Measurements from ENCODE around the gene FIBP.

The FIBP gene

DNA sequence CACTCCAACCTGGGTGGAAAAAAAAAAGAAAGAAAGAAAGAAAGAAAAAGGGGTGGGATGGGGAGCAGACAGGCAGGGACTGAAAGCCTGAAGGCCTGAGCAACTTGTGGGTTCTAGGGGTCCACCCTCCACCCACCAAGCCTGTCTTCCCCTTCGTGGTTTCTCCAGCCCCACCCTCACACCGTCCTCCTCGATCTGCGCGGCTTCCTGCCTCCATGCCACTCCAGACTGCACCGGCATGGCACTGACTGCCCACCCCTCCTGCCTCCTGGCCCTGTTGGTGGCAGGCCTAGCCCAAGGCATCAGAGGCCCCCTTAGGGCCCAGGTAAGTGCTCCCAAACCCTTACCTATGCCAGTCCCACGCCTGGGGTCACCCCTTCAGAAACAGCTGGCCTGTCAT is 8.7 kb downstream of the FIBP start, which contains the start of gene CTSW:
Gene CTSW (plus strand): TSS at position 221 of the 400 bp plus-strand sequence. CDS start 18 bp downstream, at position 239.
- Histone ChIP-seq H3K9ac (ENCODE audit: low read length) (no peak within 1 kb of the TSS), H3K4me3 (ENCODE audit: low read depth, low read length) (no peak within 1 kb of the TSS)

DNA sequence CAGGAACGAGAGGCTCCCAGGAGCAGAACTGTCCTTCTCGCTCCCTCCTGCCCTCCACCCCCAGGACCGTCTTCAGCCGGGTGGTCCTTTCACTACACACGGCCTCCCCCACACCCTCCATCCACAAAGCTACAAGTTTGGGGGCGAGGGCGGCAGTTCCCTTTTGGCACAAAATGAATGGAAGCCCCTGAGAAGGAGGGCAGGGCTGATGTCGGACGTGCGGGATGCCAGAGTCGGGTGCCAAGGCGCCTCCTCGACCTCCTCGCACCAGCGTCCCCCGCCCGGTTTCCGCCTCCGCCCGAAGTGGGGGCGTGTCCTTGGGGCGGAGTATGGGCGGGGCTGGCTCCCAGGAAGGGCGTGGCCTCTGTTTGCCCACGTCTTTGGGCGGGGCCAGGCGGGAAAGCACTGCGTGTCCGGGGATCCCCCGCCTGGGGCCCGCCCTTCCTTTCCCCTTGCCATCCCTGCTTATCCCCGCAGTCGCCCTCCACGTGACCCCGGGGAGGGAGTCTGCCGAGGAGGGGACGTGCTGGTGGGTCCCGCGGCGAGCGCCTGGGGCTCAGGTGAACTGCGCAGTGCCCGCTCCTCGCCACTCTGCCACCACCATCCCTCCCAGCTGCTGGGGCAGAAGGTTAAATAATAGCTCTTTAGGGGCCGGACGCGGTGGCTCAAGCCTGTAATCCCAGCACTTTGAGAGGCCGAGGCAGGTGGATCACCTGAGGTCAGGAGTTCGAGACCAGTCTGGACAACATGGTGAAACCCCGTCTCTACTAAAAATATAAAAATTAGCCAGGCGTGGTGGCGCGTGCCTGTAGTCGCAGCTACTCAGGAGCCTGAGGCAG is 14.7 kb downstream of the FIBP start:
- 0 out of 2 replicates have a peak, but pooled peaks cover 2% of the 10 kb centered on the region for H3K27me3 ChIP-seq (ENCODE audit: control insufficient read depth, insufficient read depth, low read length)
- H3K9me3 ChIP-seq (ENCODE audit: control insufficient read depth, insufficient read depth, low read depth, low read length) = no peaks in the 10 kb centered on the region
- peak overlapping the region; percentile 71 for H3K4me3 ChIP-seq (ENCODE audit: low read depth, low read length)
- H3K27ac ChIP-seq (ENCODE audit: low read depth, low read length) = no peak overlapping the region
- peaks cover 6% of the 10 kb centered on the region; the same call in 1 of the 2 replicates for H3K4me1 ChIP-seq (ENCODE audit: control insufficient read depth, insufficient read depth, low read length)
- H3K9ac ChIP-seq (ENCODE audit: low read length) = peak overlapping the region; percentile 68
- no peaks in the 10 kb centered on the region; the same call in 1 of the 2 replicates for H3K36me3 ChIP-seq (ENCODE audit: control insufficient read depth, insufficient read depth, low read length)

More for the DNA sequence above, 8.7 kb downstream of the FIBP start, which contains the start of gene CTSW:
- no peaks in the 10 kb centered on the region for H3K27me3 ChIP-seq (ENCODE audit: control insufficient read depth, insufficient read depth, low read length)
- H3K9me3 ChIP-seq (ENCODE audit: control insufficient read depth, insufficient read depth, low read depth, low read length) = no peaks in the 10 kb centered on the region
- peaks cover 29% of the 10 kb centered on the region for H3K36me3 ChIP-seq (ENCODE audit: control insufficient read depth, insufficient read depth, low read length)
- no peaks in the 10 kb centered on the region for H3K4me1 ChIP-seq (ENCODE audit: control insufficient read depth, insufficient read depth, low read length)
- no peak within 1 kb of the TSS for H3K27ac ChIP-seq (ENCODE audit: low read depth, low read length)

DNA sequence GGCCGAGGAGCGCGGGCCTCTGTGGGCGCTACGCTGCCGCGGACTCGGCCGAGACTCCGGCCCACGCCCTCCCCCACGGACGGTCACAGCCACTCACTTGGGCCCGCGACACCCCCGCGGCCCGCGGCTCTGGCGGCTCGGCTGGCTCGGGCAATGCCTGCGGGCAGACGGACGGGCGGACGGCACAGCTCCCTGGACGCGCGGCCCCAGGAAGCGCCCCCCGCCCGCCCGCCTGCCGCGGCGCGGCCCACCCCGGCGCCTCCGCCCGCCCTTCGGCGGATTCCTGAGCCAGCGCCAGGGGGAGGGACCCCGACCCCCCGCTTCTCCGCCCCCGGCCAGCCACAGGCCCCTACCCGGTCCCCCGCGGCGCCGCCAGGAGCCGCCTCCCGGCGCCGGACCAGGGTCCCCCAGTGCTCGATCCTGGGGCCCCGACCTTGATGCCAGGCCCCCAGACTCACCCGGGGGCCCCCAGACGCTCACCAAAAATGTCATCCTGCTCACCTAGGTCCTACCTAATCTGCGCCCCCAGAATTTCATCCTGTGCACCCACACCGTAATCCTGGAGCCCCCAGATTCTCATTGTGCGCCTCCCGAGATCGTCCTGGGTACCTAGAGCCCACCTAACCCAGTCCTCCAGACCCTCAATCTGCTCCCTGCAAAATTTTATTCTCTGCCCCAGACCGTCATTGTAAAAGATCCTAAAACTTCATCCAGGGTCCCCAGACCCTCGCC is 15.5 kb downstream of the FIBP start, which contains the start of gene EFEMP2:
Gene EFEMP2 (minus strand): TSS at position 215 of the 732 bp plus-strand sequence. CDS start 446 bp downstream, outside the sequence.
- Histone ChIP-seq H3K27me3 (ENCODE audit: control insufficient read depth, insufficient read depth, low read length) (0 out of 2 replicates have a peak, but pooled peaks cover 2% of the 10 kb centered on the region), H3K4me1 (ENCODE audit: control insufficient read depth, insufficient read depth, low read length) (peaks cover 6% of the 10 kb centered on the region; the same call in 1 of the 2 replicates), H3K36me3 (ENCODE audit: control insufficient read depth, insufficient read depth, low read length) (no peaks in the 10 kb centered on the region; the same call in 1 of the 2 replicates), H3K9me3 (ENCODE audit: control insufficient read depth, insufficient read depth, low read depth, low read length) (no peaks in the 10 kb centered on the region), H3K27ac (ENCODE audit: low read depth, low read length) (no peak within 1 kb of the TSS), H3K4me3 (ENCODE audit: low read depth, low read length) (peak within 1 kb of the TSS; percentile 71), H3K9ac (ENCODE audit: low read length) (peak within 1 kb of the TSS; percentile 84)

DNA sequence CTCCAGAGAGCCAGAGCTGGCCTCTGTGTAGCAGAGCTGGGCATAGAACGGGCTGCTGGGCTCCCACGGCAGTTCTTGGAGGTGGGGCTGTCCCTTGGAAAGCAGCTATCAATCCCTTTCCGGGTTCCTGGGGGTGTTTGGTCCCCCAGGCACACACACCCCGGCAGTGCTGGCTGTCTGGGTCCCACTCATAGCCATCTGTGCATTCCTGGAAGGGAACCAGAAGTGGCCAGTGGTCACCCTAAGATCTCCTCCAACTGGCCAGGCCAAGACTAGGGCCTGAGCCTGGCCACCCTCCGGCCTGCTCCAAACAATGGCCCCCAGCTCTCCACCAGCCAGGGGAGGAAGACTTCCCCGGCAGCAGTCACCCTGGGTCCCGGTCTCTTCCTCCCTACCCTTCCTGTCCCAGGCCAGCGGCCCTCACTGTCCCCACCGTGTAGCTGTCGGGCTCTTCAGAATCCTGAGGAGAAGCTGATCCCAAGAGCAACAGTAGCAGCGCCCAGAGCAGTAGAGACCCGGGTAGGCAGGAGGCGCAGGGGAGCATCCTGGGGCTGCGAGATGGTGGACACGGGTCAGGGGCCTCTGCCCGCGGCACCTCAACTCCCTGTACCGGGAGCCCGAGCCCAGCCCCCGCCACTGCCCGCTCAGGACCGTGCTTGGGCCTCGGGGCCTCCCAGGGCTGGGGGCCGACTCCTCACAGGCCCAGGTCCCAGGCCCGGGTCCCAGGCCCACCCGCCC is 16.3 kb downstream of the FIBP start:
- no peaks in the 10 kb centered on the region for H3K9me3 ChIP-seq (ENCODE audit: control insufficient read depth, insufficient read depth, low read depth, low read length)
- no peak overlapping the region for H3K27ac ChIP-seq (ENCODE audit: low read depth, low read length)
- H3K27me3 ChIP-seq (ENCODE audit: control insufficient read depth, insufficient read depth, low read length) = 0 out of 2 replicates have a peak, but pooled peaks cover 2% of the 10 kb centered on the region
- H3K36me3 ChIP-seq (ENCODE audit: control insufficient read depth, insufficient read depth, low read length) = peaks cover 3% of the 10 kb centered on the region; the same call in 1 of the 2 replicates
- peak overlapping the region; percentile 71 for H3K4me3 ChIP-seq (ENCODE audit: low read depth, low read length)
- peak overlapping the region; percentile 84 for H3K9ac ChIP-seq (ENCODE audit: low read length)
- H3K4me1 ChIP-seq (ENCODE audit: control insufficient read depth, insufficient read depth, low read length) = peaks cover 10% of the 10 kb centered on the region

DNA sequence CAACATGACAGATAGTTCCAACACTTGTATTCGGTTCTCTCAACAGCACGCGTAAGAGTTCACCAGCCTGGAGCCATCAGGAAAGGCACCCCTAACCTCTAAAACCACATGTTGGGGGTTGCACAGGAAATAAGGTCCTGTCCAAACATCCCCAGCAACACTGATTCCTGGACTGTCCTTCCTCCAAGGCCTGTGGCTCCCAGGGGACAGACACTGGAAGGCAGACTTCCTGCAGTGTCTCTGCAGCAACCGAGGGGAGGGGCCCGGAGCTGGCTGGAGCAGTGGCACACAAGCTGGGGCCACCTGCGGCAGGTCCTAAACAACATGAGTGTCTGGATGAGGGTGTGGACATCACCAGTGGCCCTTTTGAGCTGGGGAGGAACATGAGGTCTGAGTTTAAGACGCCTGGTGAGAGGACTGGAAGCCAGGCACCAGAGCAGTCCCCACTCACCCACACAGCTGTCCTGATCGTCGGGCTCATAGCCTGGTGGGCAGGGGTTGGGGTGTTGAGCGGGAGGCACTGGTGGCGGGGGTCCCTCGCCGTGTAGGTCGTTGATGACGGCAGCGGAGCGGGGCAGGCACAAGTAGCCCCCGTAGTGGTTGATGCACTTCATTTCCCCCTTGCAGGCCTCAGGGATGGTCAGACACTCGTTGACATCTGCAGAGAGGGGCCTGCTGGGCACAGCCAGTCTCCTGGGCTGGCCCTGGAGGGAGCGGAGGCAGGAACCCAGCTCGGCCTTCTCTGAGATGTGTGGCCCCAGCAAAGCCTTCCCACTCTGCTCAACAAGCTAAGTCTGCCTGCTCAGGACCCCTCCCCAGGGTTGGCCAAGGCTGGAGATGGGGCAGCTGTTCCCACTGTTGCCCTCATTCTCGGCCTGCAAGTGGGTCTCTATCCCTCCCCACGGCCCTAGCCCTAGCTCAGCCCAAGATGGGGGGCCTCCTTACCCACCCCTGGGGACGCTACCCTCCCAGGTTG is 17.3 kb downstream of the FIBP start:
- no peak overlapping the region; the same call in 1 of the 2 replicates for H3K4me3 ChIP-seq (ENCODE audit: low read depth, low read length)
- no peaks in the 10 kb centered on the region for H3K9me3 ChIP-seq (ENCODE audit: control insufficient read depth, insufficient read depth, low read depth, low read length)
- no peak overlapping the region for H3K27ac ChIP-seq (ENCODE audit: low read depth, low read length)
- peak overlapping the region; percentile 23 for H3K9ac ChIP-seq (ENCODE audit: low read length)
- H3K4me1 ChIP-seq (ENCODE audit: control insufficient read depth, insufficient read depth, low read length) = peaks cover 12% of the 10 kb centered on the region
- H3K27me3 ChIP-seq (ENCODE audit: control insufficient read depth, insufficient read depth, low read length) = 0 out of 2 replicates have a peak, but pooled peaks cover 2% of the 10 kb centered on the region
- H3K36me3 ChIP-seq (ENCODE audit: control insufficient read depth, insufficient read depth, low read length) = peaks cover 11% of the 10 kb centered on the region; the same call in 1 of the 2 replicates

DNA sequence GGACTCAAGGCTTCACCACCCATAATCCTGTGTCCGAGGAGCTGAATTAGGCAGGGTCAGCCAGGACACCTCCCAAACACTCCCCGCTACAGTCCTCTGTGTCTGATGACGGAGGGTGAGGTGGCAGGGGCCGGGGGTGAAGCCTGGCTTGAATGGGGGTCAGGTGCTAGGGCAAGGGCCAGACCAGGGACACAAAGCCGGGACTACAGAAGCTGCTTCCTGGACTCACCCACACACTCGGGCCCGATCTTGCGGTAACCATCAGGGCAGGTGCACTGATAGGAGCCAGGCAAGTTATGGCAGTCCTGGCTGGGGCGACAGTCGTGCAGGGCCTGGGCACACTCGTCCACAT is 18.0 kb downstream of the FIBP start:
- H3K9me3 ChIP-seq (ENCODE audit: control insufficient read depth, insufficient read depth, low read depth, low read length) = no peaks in the 10 kb centered on the region
- no peak overlapping the region for H3K9ac ChIP-seq (ENCODE audit: low read length)
- H3K27ac ChIP-seq (ENCODE audit: low read depth, low read length) = no peak overlapping the region
- no peak overlapping the region for H3K4me3 ChIP-seq (ENCODE audit: low read depth, low read length)
- H3K4me1 ChIP-seq (ENCODE audit: control insufficient read depth, insufficient read depth, low read length) = peaks cover 12% of the 10 kb centered on the region
- peaks cover 18% of the 10 kb centered on the region for H3K36me3 ChIP-seq (ENCODE audit: control insufficient read depth, insufficient read depth, low read length)
- H3K27me3 ChIP-seq (ENCODE audit: control insufficient read depth, insufficient read depth, low read length) = 0 out of 2 replicates have a peak, but pooled peaks cover 2% of the 10 kb centered on the region

DNA sequence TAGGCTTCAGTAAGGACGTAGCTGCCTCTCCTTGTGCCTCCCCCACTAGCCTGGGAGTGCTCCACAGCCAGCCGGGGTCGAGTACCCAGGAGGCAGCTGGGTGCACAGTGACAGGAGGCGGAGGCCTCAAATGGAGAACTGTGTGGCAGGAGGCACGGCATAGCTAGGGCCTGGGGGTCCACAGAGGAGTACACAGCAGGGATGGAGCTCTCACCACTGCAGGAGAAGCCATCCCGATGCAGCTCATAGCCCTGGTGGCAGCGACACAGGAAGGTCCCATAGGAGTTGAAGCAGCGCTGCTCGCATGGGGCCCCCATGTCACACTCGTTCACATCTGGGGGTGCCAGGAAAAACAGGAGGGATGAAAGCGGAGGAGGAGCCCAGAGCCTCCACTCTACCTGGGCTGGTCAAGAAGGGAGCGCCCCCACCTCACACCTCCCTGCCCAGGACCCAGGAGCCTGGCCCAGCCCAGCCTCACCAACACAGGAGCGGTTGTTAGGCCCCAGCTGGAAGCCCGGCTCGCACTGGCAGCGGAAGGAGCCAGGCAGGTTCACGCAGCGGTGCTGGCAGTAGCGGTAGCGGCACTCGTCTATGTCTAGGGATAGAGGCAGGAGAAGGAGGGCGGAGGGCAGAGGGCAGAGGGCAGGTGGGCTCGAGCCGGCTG is 18.5 kb downstream of the FIBP start:
- Histone ChIP-seq H3K4me1 (ENCODE audit: control insufficient read depth, insufficient read depth, low read length) (peaks cover 12% of the 10 kb centered on the region), H3K27ac (ENCODE audit: low read depth, low read length) (no peak overlapping the region), H3K36me3 (ENCODE audit: control insufficient read depth, insufficient read depth, low read length) (peaks cover 24% of the 10 kb centered on the region), H3K9me3 (ENCODE audit: control insufficient read depth, insufficient read depth, low read depth, low read length) (no peaks in the 10 kb centered on the region), H3K27me3 (ENCODE audit: control insufficient read depth, insufficient read depth, low read length) (0 out of 2 replicates have a peak, but pooled peaks cover 2% of the 10 kb centered on the region), H3K4me3 (ENCODE audit: low read depth, low read length) (no peak overlapping the region), H3K9ac (ENCODE audit: low read length) (no peak overlapping the region)

DNA sequence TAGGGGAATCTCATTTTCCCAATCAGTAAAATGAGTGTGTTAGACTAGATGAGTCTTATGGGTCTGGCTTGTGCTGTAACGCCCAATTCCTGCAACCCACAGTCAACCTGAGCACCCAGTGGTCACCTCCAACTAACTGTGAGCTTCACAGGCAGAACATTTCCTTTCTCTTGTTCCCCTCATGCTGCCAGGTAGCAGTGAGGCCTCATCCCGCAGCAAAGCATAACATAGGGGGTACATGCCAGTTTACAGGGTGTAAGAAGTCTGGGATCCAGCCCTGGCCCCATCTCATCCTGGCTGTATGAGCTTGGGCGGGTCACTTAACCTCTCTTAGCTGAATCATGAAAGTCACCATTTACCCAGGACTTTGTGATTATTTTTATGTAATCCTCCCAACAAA is 19.4 kb downstream of the FIBP start:
- Histone ChIP-seq H3K27ac (ENCODE audit: low read depth, low read length) (no peak overlapping the region), H3K4me1 (ENCODE audit: control insufficient read depth, insufficient read depth, low read length) (peaks cover 12% of the 10 kb centered on the region), H3K9me3 (ENCODE audit: control insufficient read depth, insufficient read depth, low read depth, low read length) (no peaks in the 10 kb centered on the region), H3K27me3 (ENCODE audit: control insufficient read depth, insufficient read depth, low read length) (0 out of 2 replicates have a peak, but pooled peaks cover 2% of the 10 kb centered on the region), H3K9ac (ENCODE audit: low read length) (no peak overlapping the region), H3K36me3 (ENCODE audit: control insufficient read depth, insufficient read depth, low read length) (peaks cover 32% of the 10 kb centered on the region), H3K4me3 (ENCODE audit: low read depth, low read length) (no peak overlapping the region)

DNA sequence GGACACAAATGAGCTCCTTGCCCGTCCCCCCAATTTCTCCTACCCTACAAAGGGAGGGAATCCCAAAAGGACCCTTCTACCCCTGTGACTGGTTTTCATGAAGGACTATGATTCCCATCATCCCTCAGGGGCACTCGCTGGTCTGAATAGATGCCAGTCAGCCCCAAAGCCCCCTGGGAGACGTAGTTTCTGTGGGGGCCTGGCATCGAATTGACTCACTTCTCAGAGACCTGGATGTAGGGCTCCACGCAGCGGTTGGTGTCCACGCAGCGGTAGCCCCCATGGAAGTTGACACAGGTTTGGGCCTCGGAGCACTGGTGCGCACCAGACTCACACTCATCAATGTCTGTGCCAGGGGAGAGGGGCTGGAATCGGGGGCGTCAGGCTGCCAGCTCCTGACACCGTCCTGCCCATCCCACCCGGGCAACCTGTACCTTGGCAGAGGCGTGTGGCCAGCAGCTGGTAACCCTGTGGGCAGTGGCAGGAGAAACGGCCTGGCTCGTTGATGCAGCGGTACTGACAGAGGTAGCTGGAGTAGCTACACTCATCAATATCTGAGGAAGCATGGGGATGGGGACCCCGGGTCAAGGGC is 20.1 kb downstream of the FIBP start:
- peak overlapping the region; percentile 65 for H3K4me3 ChIP-seq (ENCODE audit: low read depth, low read length)
- 0 out of 2 replicates have a peak, but pooled peaks cover 2% of the 10 kb centered on the region for H3K27me3 ChIP-seq (ENCODE audit: control insufficient read depth, insufficient read depth, low read length)
- H3K4me1 ChIP-seq (ENCODE audit: control insufficient read depth, insufficient read depth, low read length) = peaks cover 12% of the 10 kb centered on the region
- H3K27ac ChIP-seq (ENCODE audit: low read depth, low read length) = no peak overlapping the region
- no peaks in the 10 kb centered on the region for H3K9me3 ChIP-seq (ENCODE audit: control insufficient read depth, insufficient read depth, low read depth, low read length)
- peaks cover 40% of the 10 kb centered on the region for H3K36me3 ChIP-seq (ENCODE audit: control insufficient read depth, insufficient read depth, low read length)
- H3K9ac ChIP-seq (ENCODE audit: low read length) = no peak overlapping the region
